Smooth muscle cell (in vitro differentiated cells): ENCODE measurements around the gene CNTLN. TPM values are rescaled to one million over a fixed set of nuclear protein-coding genes. Genes with fewer than 3 reads are reported as not detected.
A peak's percentile ranks its signal among the peaks of the same experiment; 100 is the strongest.

Source experiments
- DNase-seq: peaks from one replicate; lab custom pipeline; 2025; ENCODE audit not compliant: unreplicated experiment; lab: John Stamatoyannopoulos, UW
- H2AFZ ChIP-seq: fragments of 200-600 bp; sonication (generic); 2 replicates; pipeline ENCODE4 v1.6.0; 2016; ENCODE audit warnings: antibody characterized with exemption, low read depth, mild to moderate bottlenecking
- H3F3A ChIP-seq: fragments of 200-600 bp; sonication (generic); 2 replicates; pipeline ENCODE4 v1.6.0; 2017; ENCODE audit warnings: antibody characterized with exemption, low read depth
- H3K27ac ChIP-seq: fragments of 200-600 bp; sonication (generic); 2 replicates; pipeline ENCODE4 v1.5.1; 2016; ENCODE audit warnings: low read depth, mild to moderate bottlenecking
- H3K27me3 ChIP-seq: fragments of 200-600 bp; sonication (generic); 2 replicates; pipeline ENCODE4 v1.6.1; 2016; ENCODE audit warnings: low read depth, mild to moderate bottlenecking
- H3K36me3 ChIP-seq: fragments of 200-600 bp; sonication (generic); 2 replicates; pipeline ENCODE4 v1.5.1; 2016; ENCODE audit warnings: low read depth
- H3K4me1 ChIP-seq: fragments of 200-600 bp; sonication (generic); 2 replicates; pipeline ENCODE4 v1.5.1; 2016; ENCODE audit warnings: low read depth
- H3K4me2 ChIP-seq: fragments of 200-600 bp; sonication (generic); 2 replicates; pipeline ENCODE4 v1.6.0; 2016; ENCODE audit warnings: mild to moderate bottlenecking
- H3K4me3 ChIP-seq: fragments of 200-600 bp; sonication (generic); 2 replicates; pipeline ENCODE4 v1.5.1; 2016; ENCODE audit warnings: mild to moderate bottlenecking
- H3K79me2 ChIP-seq: fragments of 200-600 bp; sonication (generic); 2 replicates; pipeline ENCODE4 v1.6.0; 2016; ENCODE audit warnings: low read depth, mild to moderate bottlenecking
- H3K9ac ChIP-seq: fragments of 200-600 bp; sonication (generic); 2 replicates; pipeline ENCODE4 v1.6.0; 2016; ENCODE audit warnings: low read depth
- H3K9me3 ChIP-seq: fragments of 200-600 bp; sonication (generic); replicated peaks from 2 replicates; pipeline ENCODE4 v1.5.1; 2016; ENCODE audit warnings: low read depth
- H4K20me1 ChIP-seq: fragments of 200-600 bp; sonication (generic); 2 replicates; pipeline ENCODE4 v1.6.0; 2016; ENCODE audit warnings: low read depth
- CTCF ChIP-seq: fragments of 200-600 bp; sonication (generic); IDR thresholded peaks from 2 replicates; pipeline ENCODE4 v1.5.1; 2017; ENCODE audit warnings: borderline replicate concordance, mild to moderate bottlenecking, antibody characterized with exemption; ENCODE audit not compliant: insufficient read depth, poor library complexity, severe bottlenecking
- WGBS: methylation state at CpG from one replicate; pipeline ENCODE4 v1.1.7; 2016; ENCODE audit warnings: low lambda C conversion rate; 5-methylcytosine and 5-hydroxymethylcytosine counted together
- polyA plus RNA-seq: library from polyadenylated mRNA; unstranded; fragments of >200 nt; fragmentation: Nextera tagmentation; extraction: Ambion mirVana; gene quantifications from 2 replicates; pipeline ENCODE4 v1.2.1, GENCODE V29; 2016
- total RNA-seq: library from RNA; depleted of rRNA; stranded (reverse); fragments of >200 nt; gene quantifications from 2 replicates; pipeline ENCODE4 v1.2.3, GENCODE V29; 2014

The CNTLN gene
- total and polyA plus RNA-seq, 2 experiments from 2014 or later, result 5.7 to 9.0 TPM

GRCh38 chr9:17462869-17463464 is 328.1 kb downstream of the CNTLN start:
- peak; percentile 84 for TF ChIP-seq CTCF
- H3K27me3 ChIP-seq, result no peaks in the 10 kb centered on the region
- no peaks in the 10 kb centered on the region for H3F3A ChIP-seq
- H3K79me2 ChIP-seq, result no peaks in the 10 kb centered on the region
- DNase-seq, result no peak
- no peak overlapping the region for H3K4me2 ChIP-seq
- no peak overlapping the region for H3K4me3 ChIP-seq
- no peaks in the 10 kb centered on the region for H3K9me3 ChIP-seq
- H3K9ac ChIP-seq, result no peak overlapping the region
- H3K4me1 ChIP-seq, result no peaks in the 10 kb centered on the region
- no peak overlapping the region for H3K27ac ChIP-seq
- 44% methylated on average over 5 of the region's 5 CpGs for WGBS
- no peaks in the 10 kb centered on the region for H4K20me1 ChIP-seq
- no peaks in the 10 kb centered on the region for H3K36me3 ChIP-seq
- H2AFZ ChIP-seq, result no peak overlapping the region

GRCh38 chr9:17470036-17470813 is 335.4 kb downstream of the CNTLN start:
- Histone ChIP-seq H3K4me3 (no peak overlapping the region), H3K79me2 (no peaks in the 10 kb centered on the region), H3K27me3 (no peaks in the 10 kb centered on the region), H3K4me1 (no peaks in the 10 kb centered on the region), H3K27ac (no peak overlapping the region), H2AFZ (no peak overlapping the region), H3K9me3 (no peaks in the 10 kb centered on the region), H3K36me3 (no peaks in the 10 kb centered on the region), H4K20me1 (no peaks in the 10 kb centered on the region), H3K9ac (no peak overlapping the region), H3K4me2 (no peak overlapping the region), H3F3A (no peaks in the 10 kb centered on the region)
- DNase-seq, result no peak
- WGBS, result 83% methylated on average over 5 of the region's 5 CpGs
- no peak for TF ChIP-seq CTCF

DNA sequence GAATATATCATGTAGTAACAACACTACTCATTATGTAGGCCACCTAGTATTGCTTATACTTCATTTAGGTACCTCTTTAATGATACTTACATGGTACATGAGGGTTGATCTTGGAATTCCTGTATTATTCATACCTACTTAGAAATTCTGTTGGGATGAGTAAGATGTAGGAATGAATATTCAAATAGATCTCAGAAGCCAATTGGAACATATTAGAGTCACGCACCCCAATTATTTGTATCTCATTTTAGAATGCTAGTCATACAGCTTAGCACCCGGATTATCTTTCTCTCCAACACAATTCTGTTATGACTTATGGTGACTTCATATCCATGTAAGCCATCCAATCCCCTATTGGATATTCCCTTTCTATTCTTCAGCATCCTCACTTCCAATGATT is 337.3 kb downstream of the CNTLN start:
- Histone ChIP-seq H3K27ac (no peak overlapping the region), H2AFZ (no peak overlapping the region), H3K4me3 (no peak overlapping the region), H3F3A (no peaks in the 10 kb centered on the region), H3K36me3 (no peaks in the 10 kb centered on the region), H3K9ac (no peak overlapping the region), H3K4me2 (no peak overlapping the region), H3K4me1 (no peaks in the 10 kb centered on the region), H3K9me3 (no peaks in the 10 kb centered on the region), H4K20me1 (no peaks in the 10 kb centered on the region), H3K27me3 (no peaks in the 10 kb centered on the region), H3K79me2 (no peaks in the 10 kb centered on the region)
- TF ChIP-seq CTCF, result no peak
- 96% methylated on average over 2 of the region's 2 CpGs for WGBS
- DNase-seq, result no peak

GRCh38 chr9:17476401-17476800 is 341.6 kb downstream of the CNTLN start:
- no peak overlapping the region for H2AFZ ChIP-seq
- no peaks in the 10 kb centered on the region for H3F3A ChIP-seq
- H4K20me1 ChIP-seq, result no peaks in the 10 kb centered on the region
- H3K9me3 ChIP-seq, result no peaks in the 10 kb centered on the region
- no peak overlapping the region for H3K27ac ChIP-seq
- no peak overlapping the region for H3K4me2 ChIP-seq
- no peaks in the 10 kb centered on the region for H3K4me1 ChIP-seq
- TF ChIP-seq CTCF, result no peak
- no peak for DNase-seq
- no peaks in the 10 kb centered on the region for H3K27me3 ChIP-seq
- no peak overlapping the region for H3K9ac ChIP-seq
- H3K4me3 ChIP-seq, result no peak overlapping the region
- no peaks in the 10 kb centered on the region for H3K36me3 ChIP-seq
- H3K79me2 ChIP-seq, result no peaks in the 10 kb centered on the region
